KMS-11 (cell line): ENCODE results near the gene CRISP2.

ENCODE experiments used
- H2AFZ ChIP-seq: fragments of 200-600 bp; sonication (generic); 2 replicates; pipeline ENCODE4 v1.6.1; 2016; ENCODE audit warnings: antibody characterized with exemption, mixed run types, low read depth
- H3K27ac ChIP-seq: fragments of 200-600 bp; sonication (generic); 2 replicates; pipeline ENCODE4 v1.6.1; 2016; ENCODE audit warnings: mild to moderate bottlenecking, mixed run types
- H3K27me3 ChIP-seq: fragments of 200-600 bp; sonication (generic); 2 replicates; pipeline ENCODE4 v1.6.1; 2017; ENCODE audit warnings: mild to moderate bottlenecking, low read depth, mixed run types, moderate library complexity; ENCODE audit not compliant: insufficient read depth
- H3K36me3 ChIP-seq: fragments of 200-600 bp; sonication (generic); 2 replicates; pipeline ENCODE4 v1.6.1; 2017; ENCODE audit warnings: mild to moderate bottlenecking, mixed run types; ENCODE audit not compliant: insufficient read depth
- H3K4me1 ChIP-seq: fragments of 200-600 bp; sonication (generic); 2 replicates; pipeline ENCODE4 v1.6.1; 2016; ENCODE audit warnings: mild to moderate bottlenecking, low read depth, mixed run types; ENCODE audit not compliant: poor library complexity, severe bottlenecking
- H3K4me2 ChIP-seq: fragments of 200-600 bp; sonication (generic); 2 replicates; pipeline ENCODE4 v1.7.0; 2016; ENCODE audit warnings: mild to moderate bottlenecking, mixed run types
- H3K4me3 ChIP-seq: fragments of 200-600 bp; sonication (generic); IDR thresholded peaks from 2 replicates; pipeline ENCODE4 v1.6.1; 2017; ENCODE audit warnings: low read depth, low read length, mixed read lengths; ENCODE audit not compliant: insufficient read depth
- H3K79me2 ChIP-seq: fragments of 200-600 bp; sonication (generic); 2 replicates; pipeline ENCODE4 v1.6.1; 2016; ENCODE audit warnings: low read depth, mixed run types; ENCODE audit not compliant: insufficient read depth
- H3K9ac ChIP-seq: fragments of 200-600 bp; sonication (generic); 2 replicates; pipeline ENCODE4 v1.6.1; 2016; ENCODE audit warnings: mild to moderate bottlenecking, mixed run types
- H4K20me1 ChIP-seq: fragments of 200-600 bp; sonication (generic); 2 replicates; pipeline ENCODE4 v1.6.1; 2016; ENCODE audit warnings: mild to moderate bottlenecking, mixed run types; ENCODE audit not compliant: insufficient read depth
- CTCF ChIP-seq: fragments of 200-600 bp; sonication (generic); conservative IDR thresholded peaks from 2 replicates; pipeline ENCODE4 v1.6.1; 2017; ENCODE audit warnings: low read depth, mild to moderate bottlenecking, antibody characterized with exemption, low read length, moderate library complexity, mixed read lengths

Gene CRISP2

GRCh38 chr6:49653942-49654341, 59.4 kb downstream of the CRISP2 start:
- H3K27me3 ChIP-seq, result no peaks in the 10 kb centered on the region
- TF ChIP-seq CTCF, result no peak
- H3K27ac ChIP-seq, result no peak overlapping the region
- H3K36me3 ChIP-seq, result no peaks in the 10 kb centered on the region
- no peaks in the 10 kb centered on the region for H3K4me1 ChIP-seq
- H4K20me1 ChIP-seq, result no peaks in the 10 kb centered on the region
- no peak overlapping the region for H2AFZ ChIP-seq
- H3K4me2 ChIP-seq, result no peak overlapping the region
- no peaks in the 10 kb centered on the region for H3K79me2 ChIP-seq
- H3K9ac ChIP-seq, result no peak overlapping the region
- no peak overlapping the region for H3K4me3 ChIP-seq

GRCh38 chr6:49653438-49653837, 59.9 kb downstream of the CRISP2 start:
- Histone ChIP-seq H3K79me2 (no peaks in the 10 kb centered on the region), H3K4me1 (no peaks in the 10 kb centered on the region), H3K9ac (no peak overlapping the region), H3K4me3 (no peak overlapping the region), H3K4me2 (no peak overlapping the region), H3K27me3 (no peaks in the 10 kb centered on the region), H2AFZ (no peak overlapping the region), H3K27ac (no peak overlapping the region), H3K36me3 (no peaks in the 10 kb centered on the region), H4K20me1 (no peaks in the 10 kb centered on the region)
- no peak for TF ChIP-seq CTCF

GRCh38 chr6:49651239-49651638, 62.1 kb downstream of the CRISP2 start:
- Histone ChIP-seq H4K20me1 (no peaks in the 10 kb centered on the region), H3K4me2 (no peak overlapping the region), H3K79me2 (no peaks in the 10 kb centered on the region), H3K27me3 (no peaks in the 10 kb centered on the region), H3K9ac (no peak overlapping the region), H3K27ac (no peak overlapping the region), H3K4me1 (no peaks in the 10 kb centered on the region), H2AFZ (no peak overlapping the region), H3K36me3 (no peaks in the 10 kb centered on the region), H3K4me3 (no peak overlapping the region)
- TF ChIP-seq CTCF, result no peak

GRCh38 chr6:49649988-49650387, 63.4 kb downstream of the CRISP2 start:
- no peaks in the 10 kb centered on the region for H3K4me1 ChIP-seq
- no peak overlapping the region for H3K9ac ChIP-seq
- H3K79me2 ChIP-seq, result no peaks in the 10 kb centered on the region
- no peaks in the 10 kb centered on the region for H4K20me1 ChIP-seq
- no peak for TF ChIP-seq CTCF
- no peaks in the 10 kb centered on the region for H3K36me3 ChIP-seq
- H2AFZ ChIP-seq, result no peak overlapping the region
- H3K27ac ChIP-seq, result no peak overlapping the region
- H3K4me2 ChIP-seq, result no peak overlapping the region
- no peaks in the 10 kb centered on the region for H3K27me3 ChIP-seq
- H3K4me3 ChIP-seq, result no peak overlapping the region

GRCh38 chr6:49648036-49648435, 65.3 kb downstream of the CRISP2 start:
- Histone ChIP-seq H2AFZ (no peak overlapping the region), H3K27me3 (no peaks in the 10 kb centered on the region), H3K4me1 (no peaks in the 10 kb centered on the region), H3K79me2 (no peaks in the 10 kb centered on the region), H4K20me1 (no peaks in the 10 kb centered on the region), H3K36me3 (no peaks in the 10 kb centered on the region), H3K9ac (no peak overlapping the region), H3K27ac (no peak overlapping the region), H3K4me2 (no peak overlapping the region), H3K4me3 (no peak overlapping the region)
- no peak for TF ChIP-seq CTCF
